Astrocyte of the cerebellum (primary cell): ENCODE measurements around the gene POLR2E.

Experiments
- DNase-seq: peaks from one replicate; pipeline ENCODE4 v3.0.0-alpha.2; 2011; ENCODE audit warnings: low read depth
- H3K4me3 ChIP-seq: 2 replicates; pipeline ENCODE4 v1.5.1; 2011; ENCODE audit warnings: mild to moderate bottlenecking, low read depth, low read length, moderate library complexity
- in situ Hi-C: cut with HindIII; loops from 2 replicates; pipeline ENCODE4 v1.10.0; 2017; ENCODE audit warnings: low sequenced_read_pairs
- TF ChIP-seq, protein P1 (sequence below): IDR thresholded peaks from 2 replicates; pipeline ENCODE4 v1.5.1; 2012; ENCODE audit warnings: low read length, low read depth, moderate library complexity, mild to moderate bottlenecking; ENCODE audit errors: missing control alignments

The POLR2E gene

DNA sequence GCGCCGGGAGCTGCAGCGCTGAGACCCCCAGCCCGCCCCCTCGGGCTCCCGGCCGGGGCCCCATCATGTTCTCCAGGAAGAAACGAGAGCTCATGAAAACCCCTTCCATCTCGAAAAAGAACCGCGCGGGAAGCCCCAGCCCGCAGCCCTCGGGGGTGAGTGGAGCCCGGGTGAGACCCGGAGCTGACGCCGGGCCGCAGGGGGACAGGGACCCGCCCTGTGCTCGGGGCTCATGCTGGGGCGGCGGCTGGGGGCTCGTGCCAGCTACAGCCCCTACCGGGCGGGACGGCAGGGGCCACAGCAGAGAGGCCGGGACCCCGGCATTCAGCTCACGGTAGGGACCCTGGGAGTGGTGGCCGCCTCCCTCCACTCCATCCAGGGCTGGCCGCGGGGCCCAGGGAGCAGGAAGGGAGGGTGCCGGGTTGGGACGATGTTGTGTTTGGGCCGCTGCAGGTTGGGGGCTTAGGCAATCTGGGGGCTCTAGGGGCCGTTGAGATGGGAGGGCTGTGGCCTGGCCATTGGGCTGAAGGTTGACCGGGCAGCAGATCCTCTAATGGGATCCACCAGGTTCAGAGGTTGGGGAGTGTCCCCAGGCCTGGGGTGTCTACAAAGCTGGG lies 27.7 kb downstream of the POLR2E start:
- peak overlapping the region; percentile 16 for H3K4me3 ChIP-seq
- TF ChIP-seq, protein P1, sequence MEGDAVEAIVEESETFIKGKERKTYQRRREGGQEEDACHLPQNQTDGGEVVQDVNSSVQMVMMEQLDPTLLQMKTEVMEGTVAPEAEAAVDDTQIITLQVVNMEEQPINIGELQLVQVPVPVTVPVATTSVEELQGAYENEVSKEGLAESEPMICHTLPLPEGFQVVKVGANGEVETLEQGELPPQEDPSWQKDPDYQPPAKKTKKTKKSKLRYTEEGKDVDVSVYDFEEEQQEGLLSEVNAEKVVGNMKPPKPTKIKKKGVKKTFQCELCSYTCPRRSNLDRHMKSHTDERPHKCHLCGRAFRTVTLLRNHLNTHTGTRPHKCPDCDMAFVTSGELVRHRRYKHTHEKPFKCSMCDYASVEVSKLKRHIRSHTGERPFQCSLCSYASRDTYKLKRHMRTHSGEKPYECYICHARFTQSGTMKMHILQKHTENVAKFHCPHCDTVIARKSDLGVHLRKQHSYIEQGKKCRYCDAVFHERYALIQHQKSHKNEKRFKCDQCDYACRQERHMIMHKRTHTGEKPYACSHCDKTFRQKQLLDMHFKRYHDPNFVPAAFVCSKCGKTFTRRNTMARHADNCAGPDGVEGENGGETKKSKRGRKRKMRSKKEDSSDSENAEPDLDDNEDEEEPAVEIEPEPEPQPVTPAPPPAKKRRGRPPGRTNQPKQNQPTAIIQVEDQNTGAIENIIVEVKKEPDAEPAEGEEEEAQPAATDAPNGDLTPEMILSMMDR = no peak
- DNase-seq = no peak
- in situ Hi-C loops = no loop called here

GRCh38 chr19:1066748-1067340 lies 28.3 kb downstream of the POLR2E start, which contains the start of gene ARHGAP45:
Gene ARHGAP45, plus strand, starts transcription at chr19:1067167. Its CDS starts 239 bp downstream, at chr19:1067406.
- DNase-seq = no peak
- peak within 1 kb of the TSS; percentile 16 for H3K4me3 ChIP-seq
- in situ Hi-C loops = no loop called here
- TF ChIP-seq, protein P1 = no peak

GRCh38 chr19:1066251-1066747 lies 28.9 kb downstream of the POLR2E start:
- in situ Hi-C loops = no loop called here
- H3K4me3 ChIP-seq = no peak overlapping the region

GRCh38 chr19:1065606-1066109 lies 29.5 kb downstream of the POLR2E start:
- in situ Hi-C loops = no loop called here
- no peak overlapping the region for H3K4me3 ChIP-seq
- DNase-seq = no peak
- TF ChIP-seq, protein P1 = no peak

More at GRCh38 chr19:1066251-1066747, 28.9 kb downstream of the POLR2E start:
- TF ChIP-seq, protein P1 = no peak
- no peak for DNase-seq

DNA sequence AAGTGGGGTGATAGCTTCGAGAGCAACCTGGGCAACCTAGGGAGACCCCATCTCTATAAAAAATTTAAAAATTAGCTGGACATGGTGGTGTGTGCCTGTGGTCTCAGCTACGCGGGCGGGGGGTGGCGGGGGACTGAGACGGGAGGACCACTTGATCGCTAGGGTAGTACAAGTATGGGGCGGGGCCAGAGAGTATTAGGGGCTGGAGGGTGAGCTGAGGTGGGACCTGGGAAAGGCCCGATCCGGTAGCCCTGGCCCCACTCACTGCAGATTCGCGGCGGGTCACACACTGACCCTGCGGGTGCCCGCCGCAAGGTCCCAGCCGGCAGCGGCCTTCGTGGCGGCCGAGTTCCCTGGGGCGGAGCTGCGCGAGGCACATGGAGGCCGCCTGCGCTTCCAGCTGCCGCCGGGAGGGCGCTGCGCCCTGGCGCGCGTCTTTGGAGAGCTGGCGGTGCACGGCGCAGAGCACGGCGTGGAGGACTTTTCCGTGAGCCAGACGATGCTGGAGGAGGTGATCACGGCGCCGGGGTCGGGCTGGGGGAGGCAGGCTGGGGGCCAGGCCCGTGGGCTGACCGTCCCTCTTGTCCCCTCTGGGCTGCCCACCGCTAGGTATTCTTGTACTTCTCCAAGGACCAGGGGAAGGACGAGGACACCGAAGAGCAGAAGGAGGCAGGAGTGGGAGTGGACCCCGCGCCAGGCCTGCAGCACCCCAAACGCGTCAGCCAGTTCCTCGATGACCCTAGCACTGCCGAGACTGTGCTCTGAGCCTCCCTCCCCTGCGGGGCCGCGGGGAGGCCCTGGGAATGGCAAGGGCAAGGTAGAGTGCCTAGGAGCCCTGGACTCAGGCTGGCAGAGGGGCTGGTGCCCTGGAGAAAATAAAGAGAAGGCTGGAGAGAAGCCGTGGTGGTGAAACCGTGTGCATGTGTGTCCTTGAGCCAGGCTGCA lies 30.2 kb downstream of the POLR2E start:
- no peak overlapping the region for H3K4me3 ChIP-seq
- TF ChIP-seq, protein P1 = peak; percentile 72
- in situ Hi-C loops = no loop called here
- peak; percentile 16 for DNase-seq
